MG63 (cell line): Measurements from ENCODE around the gene BCAR1. TPM values are rescaled to one million over a fixed set of nuclear protein-coding genes. Genes with fewer than 3 reads are reported as not detected.

Experiments
- DNase-seq: peaks from one replicate; pipeline ENCODE4 v3.0.0-alpha.2; 2020
- H3K27me3 ChIP-seq: fragments of 250-450 bp; sonication (Bioruptor Pico); 2 replicates; pipeline ENCODE4 v1.5.1; 2020; ENCODE audit warnings: mild to moderate bottlenecking, moderate library complexity
- H3K36me3 ChIP-seq: fragments of 250-450 bp; sonication (Bioruptor Pico); 2 replicates; pipeline ENCODE4 v1.5.1; 2020; ENCODE audit warnings: mild to moderate bottlenecking, moderate library complexity
- H3K4me3 ChIP-seq: fragments of 250-450 bp; sonication (Bioruptor Pico); 2 replicates; pipeline ENCODE4 v1.5.1; 2020; ENCODE audit warnings: mild to moderate bottlenecking, moderate library complexity
- H3K9me3 ChIP-seq: fragments of 250-450 bp; sonication (Bioruptor Pico); 2 replicates; pipeline ENCODE4 v1.5.1; 2020; ENCODE audit warnings: mild to moderate bottlenecking, moderate library complexity
- total RNA-seq: library from RNA; depleted of rRNA; stranded (reverse); fragments of >200 nt; shearing (Covaris generic); gene quantifications from 2 replicates; pipeline ENCODE4 v1.2.3, GENCODE V29; 2014; ENCODE audit warnings: low replicate concordance

BCAR1 gene
- total RNA-seq, 1 experiment from 2014 or later = 54.6 TPM

DNA sequence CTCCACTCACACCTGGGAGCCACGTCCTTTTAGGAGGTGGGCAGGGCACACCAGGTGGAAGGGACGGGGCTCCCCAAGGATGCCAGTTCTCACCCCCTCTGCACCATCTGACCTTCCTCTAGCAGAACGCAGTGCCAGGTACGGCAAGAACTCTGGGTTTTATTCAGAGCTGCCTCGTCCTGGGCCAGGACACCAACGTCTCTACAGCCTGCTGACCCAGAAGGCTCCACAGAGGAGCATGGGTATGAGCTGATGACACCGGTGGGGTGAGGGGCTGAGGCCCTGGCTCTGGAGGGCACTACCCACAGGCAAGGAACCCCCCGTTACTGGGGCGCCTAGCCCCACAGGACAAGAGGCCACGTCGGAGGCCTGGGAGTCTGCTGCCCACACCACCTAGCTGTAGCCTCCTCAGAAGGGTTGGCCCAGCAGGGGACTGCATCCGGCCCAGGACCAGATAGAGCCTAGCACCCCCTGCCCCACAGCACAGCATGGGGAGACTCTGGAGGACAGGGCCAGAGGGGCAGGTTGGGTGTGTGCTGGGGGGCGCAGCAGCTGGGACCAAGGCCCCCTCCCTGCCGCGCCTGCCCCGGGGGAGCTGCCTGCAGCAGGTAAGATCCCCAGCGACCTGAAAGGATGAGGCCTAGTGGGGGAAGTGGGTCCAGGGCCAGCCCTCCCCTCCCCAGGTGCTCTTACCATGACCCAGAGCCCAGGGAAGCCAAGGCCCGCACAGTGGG lies 13.9 kb downstream of the BCAR1 start:
- Histone ChIP-seq H3K27me3 (no peaks in the 10 kb centered on the region), H3K36me3 (peaks cover 22% of the 10 kb centered on the region)

DNA sequence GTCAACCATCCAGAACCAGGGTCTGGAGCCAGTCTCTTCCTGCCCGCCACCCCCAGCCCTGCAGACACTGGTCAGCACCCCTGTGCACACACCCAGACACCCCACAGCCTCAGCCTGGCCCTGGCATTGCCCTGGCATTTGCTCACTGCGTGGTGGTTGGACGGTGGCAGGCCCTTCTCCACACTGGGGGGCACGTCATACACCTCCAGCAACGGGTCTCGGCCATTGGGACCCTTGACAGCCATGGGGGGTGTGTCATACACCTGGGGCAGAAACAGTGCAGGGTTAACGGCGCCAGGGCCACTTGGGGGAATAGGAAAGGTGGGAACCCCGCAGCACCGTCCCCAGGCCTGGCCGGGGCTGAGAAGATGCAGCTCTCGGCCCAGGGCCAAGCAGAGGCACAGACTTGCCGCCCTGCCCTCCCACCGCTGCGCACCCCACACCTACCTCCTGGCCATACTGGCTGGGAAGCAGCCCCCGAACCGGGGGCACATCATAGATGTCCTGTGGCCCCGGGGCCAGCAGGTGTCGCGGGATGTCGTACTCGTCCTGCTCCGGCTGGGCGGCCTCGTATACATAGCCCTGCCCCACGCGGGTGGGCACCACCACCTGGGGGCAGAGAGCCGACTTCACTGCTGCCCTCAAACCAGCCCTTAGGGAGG lies 14.6 kb downstream of the BCAR1 start:
- Histone ChIP-seq H3K9me3 (no peaks in the 10 kb centered on the region), H3K27me3 (no peaks in the 10 kb centered on the region), H3K4me3 (no peak overlapping the region), H3K36me3 (peaks cover 26% of the 10 kb centered on the region)
- no peak for DNase-seq

More for the DNA sequence above, 13.9 kb downstream of the BCAR1 start:
- Histone ChIP-seq H3K4me3 (no peak overlapping the region), H3K9me3 (no peaks in the 10 kb centered on the region)
- DNase-seq = no peak

DNA sequence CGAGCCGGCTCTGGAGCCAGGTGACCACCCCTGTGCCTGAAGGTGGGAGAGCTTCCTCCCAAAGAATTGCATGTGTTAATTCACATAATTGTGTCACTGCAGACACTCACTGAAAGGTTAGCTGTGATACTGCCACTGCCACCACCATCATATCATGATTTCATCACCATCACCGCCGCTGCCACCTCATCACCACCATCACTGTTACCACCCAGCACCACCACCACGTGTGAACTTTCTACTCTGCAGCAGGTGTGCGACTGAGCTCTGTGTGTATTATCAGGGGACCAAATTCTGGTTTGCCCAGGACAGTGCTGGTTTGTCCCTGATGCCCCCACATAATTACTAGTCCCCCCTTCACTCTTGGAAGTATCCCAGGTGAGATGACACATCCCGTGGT lies 15.2 kb downstream of the BCAR1 start:
- peaks cover 29% of the 10 kb centered on the region for H3K36me3 ChIP-seq
- no peak for DNase-seq

DNA sequence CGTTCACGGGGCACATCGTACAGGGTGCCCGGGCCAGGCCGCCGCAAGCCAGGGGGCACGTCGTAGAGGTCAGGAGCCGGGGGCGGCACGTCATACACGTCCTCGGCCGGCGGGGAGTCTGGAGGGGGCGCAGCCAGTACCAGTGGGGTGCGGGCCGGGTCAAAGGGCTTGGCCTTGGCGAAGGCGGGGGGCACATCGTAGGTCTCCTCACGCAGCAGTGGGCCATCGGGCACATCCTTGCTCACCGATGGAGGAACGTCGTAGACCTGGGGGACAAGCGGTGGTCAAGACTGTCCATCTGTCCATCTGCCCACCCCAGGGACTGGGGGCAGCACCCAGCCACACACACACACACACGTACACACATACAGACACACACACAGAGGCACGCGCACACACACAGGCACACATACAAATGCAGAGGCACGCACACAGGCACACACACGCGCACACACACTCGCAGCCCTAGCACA lies 15.7 kb downstream of the BCAR1 start:
- peaks cover 29% of the 10 kb centered on the region for H3K36me3 ChIP-seq
- H3K4me3 ChIP-seq = no peak overlapping the region
- no peaks in the 10 kb centered on the region for H3K27me3 ChIP-seq
- DNase-seq = no peak
- no peaks in the 10 kb centered on the region for H3K9me3 ChIP-seq

More for the DNA sequence above, 15.2 kb downstream of the BCAR1 start:
- H3K27me3 ChIP-seq = no peaks in the 10 kb centered on the region
- no peaks in the 10 kb centered on the region for H3K9me3 ChIP-seq
- no peak overlapping the region for H3K4me3 ChIP-seq

DNA sequence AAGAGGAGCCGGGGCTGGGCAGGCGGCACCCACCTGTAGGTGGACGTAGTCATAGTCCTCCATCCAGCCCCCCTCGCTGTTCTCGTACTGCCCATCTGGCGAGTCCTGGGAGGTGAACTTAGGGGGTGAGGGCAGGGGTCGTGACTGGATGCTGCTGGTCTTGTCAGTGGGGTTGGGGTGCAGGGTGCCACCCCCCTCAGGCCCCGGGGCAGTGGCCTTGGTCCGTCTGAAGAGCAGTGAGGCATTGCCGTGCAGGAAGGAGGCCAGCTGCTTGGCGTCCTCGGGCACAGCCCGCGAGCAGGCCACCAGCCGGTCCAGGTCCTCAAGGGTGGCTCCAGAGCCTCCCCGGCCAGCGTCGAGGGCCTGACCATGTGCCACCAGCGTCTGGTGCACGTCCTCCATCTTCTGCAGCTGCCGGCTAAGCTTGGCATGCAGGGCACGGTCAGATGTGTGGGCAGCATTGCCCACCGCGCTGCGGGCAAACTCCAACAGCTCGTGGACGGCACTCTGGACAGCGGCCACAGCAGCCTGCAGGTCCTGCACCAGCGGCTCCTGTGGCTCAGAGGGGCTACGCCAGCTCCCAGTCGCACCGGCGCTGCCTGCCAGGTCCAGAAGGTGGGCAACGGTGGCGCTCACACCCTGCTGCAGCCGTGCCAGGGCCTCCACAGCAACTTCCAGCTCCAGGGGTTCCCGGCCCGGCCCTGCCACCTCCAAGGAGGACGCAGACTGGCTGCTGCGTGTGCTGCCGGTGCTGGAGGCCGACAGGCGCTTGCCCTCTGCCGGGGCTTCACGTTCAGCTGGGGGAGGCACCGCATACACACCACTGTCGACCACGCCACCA lies 16.3 kb downstream of the BCAR1 start:
- no peak for DNase-seq
- Histone ChIP-seq H3K4me3 (no peak overlapping the region), H3K9me3 (no peaks in the 10 kb centered on the region), H3K36me3 (peaks cover 28% of the 10 kb centered on the region), H3K27me3 (no peaks in the 10 kb centered on the region)

DNA sequence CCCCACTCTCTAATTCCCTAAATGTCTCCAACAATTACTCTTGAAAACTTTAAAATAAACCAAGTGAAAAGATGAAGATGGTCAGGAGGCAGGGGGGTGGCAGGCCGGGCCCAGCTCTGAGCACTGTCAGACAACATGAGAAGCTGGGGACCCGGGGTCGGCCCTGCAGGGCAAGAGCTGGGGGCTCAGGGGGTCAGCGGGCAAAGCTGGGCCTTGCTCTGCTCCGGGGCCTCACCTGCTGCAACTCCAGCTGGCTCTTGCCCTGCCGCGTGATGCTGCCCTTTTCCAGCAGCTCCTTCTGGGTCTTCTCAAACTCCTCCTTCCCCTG lies 17.8 kb downstream of the BCAR1 start:
- no peak for DNase-seq
- H3K36me3 ChIP-seq = peaks cover 27% of the 10 kb centered on the region
- H3K9me3 ChIP-seq = no peaks in the 10 kb centered on the region
- no peaks in the 10 kb centered on the region for H3K27me3 ChIP-seq
- no peak overlapping the region for H3K4me3 ChIP-seq

DNA sequence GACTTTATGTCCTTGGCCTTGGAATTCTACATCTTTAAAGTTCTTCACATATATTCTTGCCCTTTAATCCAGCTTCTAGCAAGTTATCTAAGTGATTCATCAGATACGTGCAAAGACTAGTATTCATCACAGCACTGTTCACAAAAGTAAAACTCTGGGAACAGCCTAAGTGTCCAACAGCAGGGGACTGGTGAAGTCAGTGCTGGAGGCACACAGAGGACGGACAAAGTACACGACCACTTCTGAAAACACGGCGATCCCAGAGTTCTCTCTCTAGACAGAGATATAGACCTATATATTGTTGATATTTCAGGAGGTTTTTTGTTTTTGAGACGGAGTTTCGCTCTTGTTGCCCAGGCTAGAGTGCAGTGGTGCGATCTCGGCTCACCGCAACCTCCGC lies 19.9 kb downstream of the BCAR1 start:
- Histone ChIP-seq H3K9me3 (no peaks in the 10 kb centered on the region), H3K36me3 (peaks cover 27% of the 10 kb centered on the region), H3K4me3 (no peak overlapping the region), H3K27me3 (no peaks in the 10 kb centered on the region)
- no peak for DNase-seq

DNA sequence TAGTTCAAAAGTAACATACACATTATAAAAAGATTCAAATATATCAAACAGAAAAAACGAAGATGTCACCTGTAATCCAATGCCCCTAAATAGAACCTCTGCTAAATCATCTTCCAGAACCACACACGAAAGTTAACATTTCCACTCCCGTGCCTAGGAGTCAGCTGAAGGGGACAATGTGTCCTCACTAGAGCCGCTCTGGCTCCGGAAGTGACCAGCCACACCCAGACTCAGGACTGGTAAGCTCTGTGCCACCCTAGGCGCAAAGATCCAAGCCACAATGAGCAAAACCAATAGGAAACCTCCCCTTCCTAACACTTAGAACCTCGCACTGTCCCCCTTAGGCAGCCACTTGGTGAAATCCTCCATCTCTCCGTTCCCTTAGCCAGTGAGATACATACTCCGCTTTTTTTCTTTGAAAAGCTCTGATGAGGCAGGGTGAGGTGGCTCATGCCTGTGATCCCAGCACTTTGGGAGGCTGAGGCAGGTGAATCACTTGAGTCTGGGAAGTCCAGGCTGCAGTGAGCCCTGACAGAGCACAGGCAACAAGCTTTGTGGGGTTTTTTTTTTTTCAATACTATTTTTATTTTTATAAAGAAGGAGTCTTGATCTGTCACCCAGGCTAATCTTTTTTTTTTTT lies 20.8 kb downstream of the BCAR1 start:
- no peaks in the 10 kb centered on the region for H3K27me3 ChIP-seq
- no peak overlapping the region for H3K4me3 ChIP-seq
- H3K36me3 ChIP-seq = peaks cover 27% of the 10 kb centered on the region
- H3K9me3 ChIP-seq = no peaks in the 10 kb centered on the region
- DNase-seq = no peak

DNA sequence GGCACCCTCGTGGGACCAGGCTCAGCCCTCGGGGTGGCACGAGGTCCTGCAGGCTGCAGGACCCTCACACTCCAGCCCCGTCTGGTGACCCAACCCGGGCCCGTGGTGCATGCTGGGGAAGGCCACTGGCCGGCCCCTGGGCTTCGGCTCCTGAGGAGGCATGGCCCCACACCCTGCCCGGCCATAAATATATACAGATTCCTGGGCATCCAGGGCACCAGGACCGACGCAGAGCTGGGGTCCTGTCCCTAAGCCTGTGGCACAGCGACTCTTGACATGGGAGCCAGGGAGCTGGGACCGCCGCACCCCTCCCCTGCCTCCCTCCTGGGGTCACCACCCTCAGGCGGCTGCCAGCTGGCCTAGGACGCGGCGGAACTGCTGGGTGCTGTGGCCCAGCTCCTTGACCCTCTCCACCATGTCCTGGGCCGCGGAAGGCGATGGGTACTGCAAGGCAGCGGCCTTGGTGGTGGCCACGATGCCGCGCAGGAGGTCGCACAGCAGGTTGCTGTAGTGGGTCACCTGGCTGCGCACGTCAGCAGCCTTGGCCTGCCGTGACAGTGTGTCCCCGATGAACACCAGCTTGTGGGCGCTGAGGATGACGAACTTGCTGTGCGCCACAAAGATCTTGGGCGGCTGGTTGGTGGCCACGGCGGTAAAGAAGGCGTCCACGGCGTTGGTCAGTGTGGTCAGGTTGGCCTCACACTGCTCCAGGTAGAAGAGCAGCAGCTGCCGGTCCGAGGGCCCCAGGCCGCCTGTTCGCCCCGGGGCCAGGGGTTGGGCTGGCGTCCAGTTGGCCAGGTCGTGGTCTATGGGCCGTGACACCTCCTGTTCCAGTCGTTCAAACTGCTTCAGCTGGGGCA lies 22.0 kb downstream of the BCAR1 start:
- Histone ChIP-seq H3K9me3 (no peaks in the 10 kb centered on the region), H3K4me3 (no peak overlapping the region), H3K27me3 (no peaks in the 10 kb centered on the region), H3K36me3 (peaks cover 26% of the 10 kb centered on the region)
- no peak for DNase-seq

DNA sequence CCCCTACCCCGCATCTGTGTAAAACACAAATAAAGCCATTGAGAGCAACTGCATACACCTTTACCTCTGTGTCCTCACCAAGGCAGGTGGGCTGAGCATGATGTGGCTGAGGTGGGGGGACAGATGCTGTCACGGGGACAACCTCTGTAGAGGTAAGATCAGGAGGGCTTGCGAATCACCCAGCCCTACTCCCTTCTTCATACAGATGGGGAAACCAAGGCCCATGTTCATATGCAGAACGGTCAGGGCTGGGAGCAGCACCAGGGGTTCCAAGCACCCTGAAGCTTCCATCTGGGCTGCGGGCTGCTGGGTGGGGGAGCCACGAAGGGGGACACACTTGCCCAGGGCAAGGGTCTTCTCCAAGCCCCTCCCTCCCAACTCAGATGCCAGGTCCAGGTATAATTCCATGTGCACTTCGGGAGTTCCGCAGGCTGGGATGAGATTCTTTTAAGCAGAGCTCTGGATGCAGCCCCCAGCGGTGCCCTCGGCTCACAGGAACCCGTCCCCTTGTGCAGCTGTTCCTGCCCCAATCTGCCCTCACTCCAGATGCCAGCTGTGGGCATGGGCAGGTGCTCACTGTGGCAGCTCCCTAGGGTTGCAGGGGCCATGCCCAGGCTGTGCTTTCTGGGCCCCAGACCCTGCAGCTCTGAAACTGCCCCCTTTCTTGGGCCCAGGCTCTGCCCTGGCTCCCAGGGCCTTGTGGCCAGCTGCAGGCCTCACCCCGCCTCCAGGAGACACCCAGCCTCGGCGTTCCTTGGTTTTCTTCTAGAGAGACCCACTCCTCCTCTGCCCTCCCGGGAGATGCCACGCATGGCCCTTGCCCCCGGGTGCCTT lies 23.1 kb downstream of the BCAR1 start:
- Histone ChIP-seq H3K27me3 (no peaks in the 10 kb centered on the region), H3K4me3 (no peak overlapping the region), H3K9me3 (no peaks in the 10 kb centered on the region), H3K36me3 (peaks cover 18% of the 10 kb centered on the region)
- DNase-seq = no peak

DNA sequence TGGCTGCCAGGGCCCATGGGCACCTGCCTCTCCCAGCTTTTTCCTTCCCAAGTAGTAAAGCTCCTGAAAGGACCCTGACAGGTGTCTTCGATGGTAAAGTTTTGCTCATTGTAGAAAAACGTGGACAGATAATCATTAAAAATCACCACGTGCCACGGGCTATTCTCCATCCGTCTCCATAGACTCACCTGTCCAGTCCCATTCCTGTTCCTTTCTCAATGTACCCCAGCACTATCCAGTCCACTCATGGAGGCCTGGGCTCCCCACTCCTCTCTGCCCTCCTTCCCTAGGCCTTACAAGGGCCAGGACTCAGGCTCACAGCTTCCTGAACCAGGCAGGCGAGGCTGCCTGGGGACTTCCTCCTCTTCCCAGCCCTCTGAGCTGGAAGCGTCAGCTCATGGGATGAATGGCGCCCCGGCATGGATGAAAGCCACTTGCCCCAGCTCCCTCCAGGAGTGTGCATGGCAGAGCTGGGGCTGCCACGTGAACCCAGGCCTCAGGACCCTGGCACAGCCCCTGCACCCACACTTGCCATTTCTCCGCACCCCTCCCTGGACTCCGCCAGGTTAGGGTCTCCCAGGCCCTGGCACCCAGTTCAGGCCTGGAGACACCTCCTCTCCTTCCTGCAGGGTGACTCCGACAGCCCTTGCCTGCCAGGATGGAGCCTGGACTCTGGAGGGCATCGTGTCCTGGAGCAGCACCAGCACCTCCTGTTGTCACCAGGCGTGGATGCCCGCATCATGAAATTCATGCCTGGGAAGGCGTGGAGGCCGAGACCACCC lies 23.9 kb downstream of the BCAR1 start:
- peaks cover 11% of the 10 kb centered on the region for H3K36me3 ChIP-seq

DNA sequence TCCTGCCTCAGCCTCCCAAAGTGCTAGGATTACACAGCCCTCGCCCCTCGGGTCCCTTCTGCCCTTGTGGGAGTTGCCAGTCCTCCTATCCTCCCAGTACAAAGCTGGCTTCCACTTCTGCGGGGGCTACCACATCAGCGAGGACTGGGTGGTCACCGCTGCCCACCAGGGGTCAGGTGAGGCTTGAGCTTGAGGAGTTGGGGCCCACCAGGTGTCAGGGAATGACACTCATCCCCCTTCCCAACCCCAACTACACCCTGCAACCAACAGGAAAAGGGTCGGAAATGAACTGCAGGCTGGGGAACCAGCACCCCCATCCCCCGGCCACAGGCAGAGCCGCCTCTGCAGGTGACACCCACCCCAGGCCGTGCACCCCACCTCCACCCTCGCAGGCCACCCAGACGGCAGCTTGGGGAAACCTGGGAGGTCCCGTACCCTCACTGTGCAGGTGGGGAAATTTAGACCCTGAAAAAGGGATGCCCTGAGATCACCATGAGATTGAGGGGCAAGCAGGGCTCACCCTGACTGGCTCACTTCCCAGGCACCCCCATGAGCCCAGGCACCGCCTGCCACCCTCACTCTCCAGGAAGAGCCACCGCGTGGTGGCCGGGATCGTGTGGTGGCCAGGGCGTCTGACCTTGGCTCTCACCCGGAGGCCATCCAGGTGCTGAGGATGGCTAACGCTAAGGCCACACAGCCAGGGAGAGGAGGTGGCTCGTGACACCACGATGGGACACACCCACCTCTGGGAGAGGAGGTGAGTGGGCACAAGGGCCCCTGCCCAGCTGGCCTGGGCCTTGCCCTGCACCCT lies 24.7 kb downstream of the BCAR1 start:
- Histone ChIP-seq H3K36me3 (peaks cover 6% of the 10 kb centered on the region), H3K27me3 (no peaks in the 10 kb centered on the region), H3K9me3 (no peaks in the 10 kb centered on the region), H3K4me3 (no peak overlapping the region)
- DNase-seq = no peak

More for the DNA sequence above, 23.9 kb downstream of the BCAR1 start:
- H3K27me3 ChIP-seq = no peaks in the 10 kb centered on the region
- no peak for DNase-seq
- no peak overlapping the region for H3K4me3 ChIP-seq
- H3K9me3 ChIP-seq = no peaks in the 10 kb centered on the region

DNA sequence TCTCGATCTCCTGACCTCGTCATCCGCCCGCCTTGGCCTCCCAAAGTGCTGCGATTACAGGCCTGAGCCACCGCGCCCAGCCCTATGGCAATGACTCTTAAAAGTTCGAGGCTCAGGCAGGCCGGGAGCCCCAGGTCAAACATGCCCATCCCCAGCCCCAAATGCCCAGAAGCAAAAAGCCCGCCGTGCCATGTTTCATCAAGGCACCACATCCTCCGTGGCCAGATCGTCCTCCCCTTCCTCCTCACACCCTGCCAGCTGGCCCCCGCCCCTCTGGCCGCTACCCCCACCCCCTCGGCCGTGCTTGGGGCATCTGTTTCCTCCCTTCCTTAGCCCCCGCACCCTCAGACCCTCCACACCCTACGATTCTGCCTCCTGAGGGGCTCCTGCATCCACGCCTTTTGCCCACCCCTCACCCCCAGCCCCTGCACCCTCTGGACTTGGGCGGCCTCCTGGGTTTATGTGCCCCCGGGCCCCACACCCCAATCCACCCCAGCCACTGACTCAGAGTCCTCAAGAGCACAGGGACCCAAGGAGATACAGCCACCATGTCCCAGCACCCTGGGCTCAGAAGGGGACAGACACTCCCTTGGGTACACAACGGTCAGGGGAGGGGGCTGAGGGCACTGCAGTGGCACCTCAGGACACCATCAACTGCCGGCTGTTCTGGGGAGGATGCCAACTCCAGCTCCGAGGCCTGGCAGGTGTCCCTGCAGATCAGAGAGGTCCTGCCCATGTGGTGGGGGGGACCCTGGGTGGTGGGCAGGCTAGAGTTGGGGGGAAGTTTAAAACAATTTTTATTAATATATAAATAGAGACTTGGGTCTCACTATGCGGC lies 25.5 kb downstream of the BCAR1 start:
- DNase-seq = no peak
- Histone ChIP-seq H3K36me3 (peaks cover 3% of the 10 kb centered on the region), H3K4me3 (no peak overlapping the region), H3K9me3 (no peaks in the 10 kb centered on the region), H3K27me3 (no peaks in the 10 kb centered on the region)
